Measurements from ENCODE around the gene S1PR3. TPM values are rescaled to one million over a fixed set of nuclear protein-coding genes. Genes with fewer than 3 reads are reported as not detected.

The S1PR3 gene
- total RNA-seq, 1 donor from 2014 or later: 1.6 TPM

- peaks cover 14% of the 10 kb centered on the region for H3K27me3 Mint-ChIP-seq (ENCODE audit: unreplicated experiment)
- peaks cover 32% of the 10 kb centered on the region for H3K4me1 Mint-ChIP-seq (ENCODE audit: unreplicated experiment)
- no peaks in the 10 kb centered on the region for H3K36me3 Mint-ChIP-seq (ENCODE audit: unreplicated experiment)
- DNase-seq (ENCODE audit: extremely low spot score, unreplicated experiment): no peak
- peak overlapping the region; percentile 68 for H3K27ac Mint-ChIP-seq (ENCODE audit: unreplicated experiment)
- no peak overlapping the region for H3K4me3 Mint-ChIP-seq (ENCODE audit: unreplicated experiment)
- TF ChIP-seq, protein P1, sequence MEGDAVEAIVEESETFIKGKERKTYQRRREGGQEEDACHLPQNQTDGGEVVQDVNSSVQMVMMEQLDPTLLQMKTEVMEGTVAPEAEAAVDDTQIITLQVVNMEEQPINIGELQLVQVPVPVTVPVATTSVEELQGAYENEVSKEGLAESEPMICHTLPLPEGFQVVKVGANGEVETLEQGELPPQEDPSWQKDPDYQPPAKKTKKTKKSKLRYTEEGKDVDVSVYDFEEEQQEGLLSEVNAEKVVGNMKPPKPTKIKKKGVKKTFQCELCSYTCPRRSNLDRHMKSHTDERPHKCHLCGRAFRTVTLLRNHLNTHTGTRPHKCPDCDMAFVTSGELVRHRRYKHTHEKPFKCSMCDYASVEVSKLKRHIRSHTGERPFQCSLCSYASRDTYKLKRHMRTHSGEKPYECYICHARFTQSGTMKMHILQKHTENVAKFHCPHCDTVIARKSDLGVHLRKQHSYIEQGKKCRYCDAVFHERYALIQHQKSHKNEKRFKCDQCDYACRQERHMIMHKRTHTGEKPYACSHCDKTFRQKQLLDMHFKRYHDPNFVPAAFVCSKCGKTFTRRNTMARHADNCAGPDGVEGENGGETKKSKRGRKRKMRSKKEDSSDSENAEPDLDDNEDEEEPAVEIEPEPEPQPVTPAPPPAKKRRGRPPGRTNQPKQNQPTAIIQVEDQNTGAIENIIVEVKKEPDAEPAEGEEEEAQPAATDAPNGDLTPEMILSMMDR (IDR thresholded peaks at IDR 0.05): no peak
- H3K9me3 Mint-ChIP-seq (ENCODE audit: unreplicated experiment): no peaks in the 10 kb centered on the region
Observed at GRCh38 chr9:88952976-88953375, 38.3 kb upstream of the S1PR3 start.

DNA sequence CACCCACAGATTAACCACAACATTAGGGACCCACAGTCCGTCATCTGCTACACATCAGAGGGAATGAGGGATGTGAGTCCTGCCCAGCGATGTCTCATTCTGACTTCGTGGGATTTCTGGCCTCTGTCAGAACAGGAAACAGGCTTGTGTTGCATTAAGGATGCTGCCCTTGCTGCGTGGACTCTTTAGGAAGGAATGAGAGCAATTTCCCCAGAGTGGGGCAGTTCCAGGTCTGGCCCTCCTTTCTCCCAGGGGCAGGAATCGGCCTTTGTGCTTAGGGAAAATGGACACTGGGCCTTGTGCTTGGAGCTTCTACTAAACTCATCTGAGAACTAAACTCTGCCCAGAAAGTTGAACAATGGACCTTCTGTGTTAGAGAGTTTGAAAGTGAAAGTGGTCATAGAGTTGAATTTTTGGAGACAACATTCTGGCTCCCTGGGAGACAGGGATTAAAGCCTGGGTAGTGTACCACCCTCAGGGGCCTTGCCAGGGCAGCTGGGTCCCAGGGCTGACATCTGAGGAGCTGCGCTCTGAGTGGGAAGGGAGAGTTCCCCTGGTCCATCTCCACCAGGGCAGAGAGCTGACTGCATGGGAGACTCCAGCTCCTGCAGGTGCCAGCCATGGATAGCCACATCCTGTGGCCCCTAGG lies 37.8 kb upstream of the S1PR3 start:
- Mint-ChIP-seq H3K27ac (ENCODE audit: unreplicated experiment) (peak overlapping the region; percentile 68), H3K9me3 (ENCODE audit: unreplicated experiment) (no peaks in the 10 kb centered on the region), H3K4me1 (ENCODE audit: unreplicated experiment) (peaks cover 32% of the 10 kb centered on the region), H3K4me3 (ENCODE audit: unreplicated experiment) (no peak overlapping the region), H3K27me3 (ENCODE audit: unreplicated experiment) (peaks cover 14% of the 10 kb centered on the region), H3K36me3 (ENCODE audit: unreplicated experiment) (no peaks in the 10 kb centered on the region)
- DNase-seq (ENCODE audit: extremely low spot score, unreplicated experiment): no peak
- TF ChIP-seq, protein P1 (IDR thresholded peaks at IDR 0.05): no peak

DNA sequence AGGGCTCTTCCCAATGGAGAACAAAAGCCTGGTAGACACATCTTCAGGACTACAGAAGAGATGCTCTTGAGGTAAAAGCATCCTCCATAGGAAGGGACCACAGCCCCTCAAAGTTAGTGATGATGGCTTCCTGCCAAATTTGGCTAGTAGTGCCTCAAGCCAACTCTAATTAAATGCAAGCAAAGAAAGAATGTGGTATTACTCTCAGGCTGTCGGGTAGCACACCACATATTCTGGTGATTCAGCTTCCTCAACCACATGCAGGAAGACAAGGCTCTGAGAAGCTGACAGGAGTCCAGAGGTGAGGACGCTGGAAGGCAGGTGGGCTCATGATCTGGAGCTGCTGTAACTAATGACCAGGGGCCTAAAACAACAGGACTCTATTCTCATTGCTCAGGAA lies 37.2 kb upstream of the S1PR3 start:
- Mint-ChIP-seq H3K36me3 (ENCODE audit: unreplicated experiment) (no peaks in the 10 kb centered on the region), H3K9me3 (ENCODE audit: unreplicated experiment) (no peaks in the 10 kb centered on the region), H3K4me3 (ENCODE audit: unreplicated experiment) (no peak overlapping the region), H3K4me1 (ENCODE audit: unreplicated experiment) (peaks cover 30% of the 10 kb centered on the region), H3K27me3 (ENCODE audit: unreplicated experiment) (peaks cover 14% of the 10 kb centered on the region), H3K27ac (ENCODE audit: unreplicated experiment) (no peak overlapping the region)
- TF ChIP-seq, protein P1 (IDR thresholded peaks at IDR 0.05): no peak
- no peak for DNase-seq (ENCODE audit: extremely low spot score, unreplicated experiment)

GRCh38 chr9:88957526-88957925 lies 33.7 kb upstream of the S1PR3 start:
- H3K27me3 Mint-ChIP-seq (ENCODE audit: unreplicated experiment): peaks cover 34% of the 10 kb centered on the region

DNA sequence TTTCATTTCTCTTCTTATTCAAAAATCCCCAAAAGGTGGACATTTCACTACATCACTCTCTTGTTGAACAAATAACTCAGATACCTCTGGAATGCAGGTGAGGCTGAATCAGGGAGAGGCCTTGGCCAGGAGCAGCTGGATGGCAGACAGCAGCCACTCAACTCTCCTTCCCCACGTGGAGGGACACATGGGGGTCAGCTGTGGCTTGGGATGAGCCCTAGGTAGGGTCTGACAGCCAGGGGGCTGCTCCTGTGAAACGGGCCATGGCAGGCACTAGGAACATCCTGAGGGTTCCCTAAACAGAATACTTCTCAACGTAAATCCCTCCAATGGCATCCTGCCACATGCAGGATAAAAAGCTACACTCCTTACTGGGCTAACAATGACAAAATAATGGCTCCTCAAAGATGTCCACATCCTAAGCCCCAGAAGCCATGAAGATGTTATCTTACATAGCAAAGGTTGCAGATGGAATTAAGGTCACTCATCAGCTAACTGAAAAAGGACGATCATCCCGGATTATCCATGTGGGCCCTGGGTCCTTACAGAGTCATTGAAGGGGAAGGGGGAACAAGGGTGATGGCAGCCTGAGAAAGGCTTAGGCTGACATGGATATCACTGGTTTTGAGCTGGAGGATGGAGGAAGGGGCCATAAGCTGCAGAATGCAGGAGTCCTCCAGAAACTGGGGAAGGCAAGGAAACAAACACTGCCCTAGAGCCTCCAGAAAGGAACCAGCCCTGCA lies 31.4 kb upstream of the S1PR3 start:
- Mint-ChIP-seq H3K4me3 (ENCODE audit: unreplicated experiment) (no peak overlapping the region), H3K27ac (ENCODE audit: unreplicated experiment) (no peak overlapping the region), H3K9me3 (ENCODE audit: unreplicated experiment) (no peaks in the 10 kb centered on the region), H3K27me3 (ENCODE audit: unreplicated experiment) (peaks cover 49% of the 10 kb centered on the region), H3K36me3 (ENCODE audit: unreplicated experiment) (no peaks in the 10 kb centered on the region), H3K4me1 (ENCODE audit: unreplicated experiment) (no peaks in the 10 kb centered on the region)
- TF ChIP-seq, protein P1 (IDR thresholded peaks at IDR 0.05): no peak
- peak; percentile 59 for DNase-seq (ENCODE audit: extremely low spot score, unreplicated experiment)

More at GRCh38 chr9:88957526-88957925, 33.7 kb upstream of the S1PR3 start:
- TF ChIP-seq, protein P1 (IDR thresholded peaks at IDR 0.05): no peak
- H3K9me3 Mint-ChIP-seq (ENCODE audit: unreplicated experiment): no peaks in the 10 kb centered on the region
- DNase-seq (ENCODE audit: extremely low spot score, unreplicated experiment): no peak
- H3K4me3 Mint-ChIP-seq (ENCODE audit: unreplicated experiment): no peak overlapping the region
- no peak overlapping the region for H3K27ac Mint-ChIP-seq (ENCODE audit: unreplicated experiment)
- no peaks in the 10 kb centered on the region for H3K36me3 Mint-ChIP-seq (ENCODE audit: unreplicated experiment)
- peaks cover 12% of the 10 kb centered on the region for H3K4me1 Mint-ChIP-seq (ENCODE audit: unreplicated experiment)

Data from osteocyte (in vitro differentiated cells).